Fibroblast of lung (primary cell): ENCODE measurements around the gene MBTD1. TPM values are rescaled to one million over a fixed set of nuclear protein-coding genes. Genes with fewer than 3 reads are reported as not detected.

Experiments used
- DNase-seq, 2 donors: peaks; one replicate each; pipeline versions ENCODE4 v3.0.0 to v3.0.0-alpha.2; 2010; ENCODE audit warnings: low read depth in 2 of 2
- H2AFZ ChIP-seq: 2 replicates; pipeline ENCODE4 v1.5.1; 2012; ENCODE audit warnings: low read length, control low read depth, inconsistent platforms
- H3K27ac ChIP-seq: 2 replicates; pipeline ENCODE4 v1.5.1; 2011; ENCODE audit warnings: low read length, control low read depth; ENCODE audit not compliant: insufficient read depth
- H3K27me3 ChIP-seq: 2 replicates; pipeline ENCODE4 v1.5.1; 2011; ENCODE audit warnings: mild to moderate bottlenecking, low read length; ENCODE audit not compliant: control insufficient read depth, insufficient read depth
- H3K36me3 ChIP-seq: 2 replicates; pipeline ENCODE4 v1.5.1; 2011; ENCODE audit warnings: low read length; ENCODE audit not compliant: control insufficient read depth, insufficient read depth
- H3K4me1 ChIP-seq: 2 replicates; pipeline ENCODE4 v1.5.1; 2011; ENCODE audit warnings: low read length; ENCODE audit not compliant: control insufficient read depth, insufficient read depth; ENCODE audit errors: extremely low read depth
- H3K4me2 ChIP-seq: 2 replicates; pipeline ENCODE4 v1.5.1; 2011; ENCODE audit warnings: low read length, control low read depth; ENCODE audit not compliant: insufficient read depth; ENCODE audit errors: extremely low read depth
- H3K4me3 ChIP-seq, 4 experiments: fragments of 200-600 bp in 1 of 4; sonication (generic) in 1 of 4; replicated peaks in 1 of 4; 2 replicates each; pipeline ENCODE4 v1.5.1; 2011 to 2016; ENCODE audit warnings: low read length in 4 of 4, low read depth in 3 of 4, mild to moderate bottlenecking in 3 of 4, control low read depth in 2 of 4, inconsistent platforms in 1 of 4, mixed read lengths in 1 of 4; ENCODE audit not compliant: insufficient read depth in 1 of 4; ENCODE audit errors: control extremely low read depth in 1 of 4
- H3K79me2 ChIP-seq: 2 replicates; pipeline ENCODE4 v1.5.1; 2012; ENCODE audit warnings: mild to moderate bottlenecking, low read length, inconsistent platforms; ENCODE audit not compliant: control insufficient read depth, insufficient read depth
- H3K9ac ChIP-seq: 2 replicates; pipeline ENCODE4 v1.5.1; 2011; ENCODE audit warnings: mild to moderate bottlenecking, low read length, control low read depth; ENCODE audit not compliant: insufficient read depth
- H3K9me3 ChIP-seq: 2 replicates; pipeline ENCODE4 v1.5.1; 2012; ENCODE audit warnings: low read depth, low read length; ENCODE audit not compliant: control insufficient read depth, insufficient read depth
- H4K20me1 ChIP-seq: 2 replicates; pipeline ENCODE4 v1.5.1; 2011; ENCODE audit warnings: low read length; ENCODE audit not compliant: control insufficient read depth, insufficient read depth; ENCODE audit errors: extremely low read depth
- EZH2 ChIP-seq: IDR thresholded peaks from 2 replicates; pipeline ENCODE4 v1.5.1; 2012; ENCODE audit warnings: low read length, control low read depth, mild to moderate bottlenecking; ENCODE audit errors: missing control alignments
- polyA plus RNA-seq, 2 donors: library from polyadenylated mRNA; depleted of rRNA in 1 of 2; stranded (reverse) in 1 of 2; unstranded in 1 of 2; fragments of >200 nt; gene quantifications; 2 replicates each; pipeline ENCODE4 v1.2.1, GENCODE V29; 2011 to 2012; ENCODE audit warnings: missing spikeins in 1 of 2
- total RNA-seq: library from RNA; depleted of rRNA; stranded (reverse); fragments of >200 nt; gene quantifications from 2 replicates; pipeline ENCODE4 v1.2.1, GENCODE V29; 2014
- TF ChIP-seq, protein P1 (sequence below), 2 donors: IDR thresholded peaks in 1 of 2; conservative IDR thresholded peaks in 1 of 2; 1 replicate in 1 of 2; 2 replicates in 1 of 2; pipeline ENCODE4 v1.5.1; 2011 to 2012; ENCODE audit warnings: low read length in 2 of 2, control low read depth in 1 of 2, inconsistent platforms in 1 of 2, low read depth in 1 of 2, mild to moderate bottlenecking in 1 of 2

The MBTD1 gene
- total and polyA plus RNA-seq, 2 donors (not counting 1 experiment from before 2014, with no cell fraction given) = 4.4 to 13.7 TPM

DNA sequence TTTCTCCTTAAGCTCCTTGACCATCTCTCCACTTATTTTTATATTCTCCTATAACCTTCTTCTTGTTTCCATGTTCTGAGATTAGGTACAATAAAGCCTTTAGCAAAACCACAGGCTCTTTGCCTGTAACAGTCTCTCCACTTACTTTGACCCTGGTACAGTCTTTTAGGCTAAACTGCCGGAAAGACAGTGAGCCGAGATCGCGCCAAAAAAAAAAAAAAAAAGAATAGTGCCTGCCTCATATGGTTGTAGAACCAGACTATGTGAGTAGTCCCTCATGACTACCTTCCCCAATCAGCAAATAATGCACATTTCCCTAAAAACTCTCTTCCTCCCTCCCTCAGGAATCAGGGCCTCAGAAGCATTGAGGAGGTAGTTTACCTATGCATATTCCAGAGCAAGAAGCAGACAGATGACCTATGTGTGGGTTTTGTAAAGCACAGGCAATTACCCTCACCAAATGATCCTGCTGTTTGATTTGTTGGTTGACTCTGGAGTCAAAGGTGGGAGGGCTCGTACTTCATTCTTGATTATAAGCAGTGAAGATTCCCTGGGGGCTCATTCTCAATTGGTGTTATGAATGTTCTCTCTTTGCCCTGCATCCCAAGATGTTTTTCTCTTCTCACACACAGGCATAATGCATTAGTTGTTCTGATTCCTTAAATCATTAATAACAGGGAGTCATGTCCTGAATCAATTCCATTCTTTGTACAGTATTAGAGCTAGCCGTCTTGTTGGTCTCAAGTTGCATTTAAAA is 115.4 kb downstream of the MBTD1 start:
- Histone ChIP-seq H4K20me1 (no peaks in the 10 kb centered on the region), H3K4me1 (no peaks in the 10 kb centered on the region), H3K27ac (no peak overlapping the region), H3K79me2 (no peaks in the 10 kb centered on the region), H3K27me3 (no peaks in the 10 kb centered on the region), H3K4me2 (no peak overlapping the region), H3K9ac (no peak overlapping the region), H3K36me3 (no peaks in the 10 kb centered on the region), H3K9me3 (no peaks in the 10 kb centered on the region), H2AFZ (no peak overlapping the region), H3K4me3 (no peak overlapping the region)
- no peak for DNase-seq
- no peak for TF ChIP-seq EZH2
- TF ChIP-seq, protein P1, sequence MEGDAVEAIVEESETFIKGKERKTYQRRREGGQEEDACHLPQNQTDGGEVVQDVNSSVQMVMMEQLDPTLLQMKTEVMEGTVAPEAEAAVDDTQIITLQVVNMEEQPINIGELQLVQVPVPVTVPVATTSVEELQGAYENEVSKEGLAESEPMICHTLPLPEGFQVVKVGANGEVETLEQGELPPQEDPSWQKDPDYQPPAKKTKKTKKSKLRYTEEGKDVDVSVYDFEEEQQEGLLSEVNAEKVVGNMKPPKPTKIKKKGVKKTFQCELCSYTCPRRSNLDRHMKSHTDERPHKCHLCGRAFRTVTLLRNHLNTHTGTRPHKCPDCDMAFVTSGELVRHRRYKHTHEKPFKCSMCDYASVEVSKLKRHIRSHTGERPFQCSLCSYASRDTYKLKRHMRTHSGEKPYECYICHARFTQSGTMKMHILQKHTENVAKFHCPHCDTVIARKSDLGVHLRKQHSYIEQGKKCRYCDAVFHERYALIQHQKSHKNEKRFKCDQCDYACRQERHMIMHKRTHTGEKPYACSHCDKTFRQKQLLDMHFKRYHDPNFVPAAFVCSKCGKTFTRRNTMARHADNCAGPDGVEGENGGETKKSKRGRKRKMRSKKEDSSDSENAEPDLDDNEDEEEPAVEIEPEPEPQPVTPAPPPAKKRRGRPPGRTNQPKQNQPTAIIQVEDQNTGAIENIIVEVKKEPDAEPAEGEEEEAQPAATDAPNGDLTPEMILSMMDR (conservative IDR thresholded peaks at IDR 0.05 in 1 of 2, IDR thresholded peaks at IDR 0.05 in 1 of 2; ENCODE audit: low read depth in 1 of 2, low read length in 2 of 2) = no peak

DNA sequence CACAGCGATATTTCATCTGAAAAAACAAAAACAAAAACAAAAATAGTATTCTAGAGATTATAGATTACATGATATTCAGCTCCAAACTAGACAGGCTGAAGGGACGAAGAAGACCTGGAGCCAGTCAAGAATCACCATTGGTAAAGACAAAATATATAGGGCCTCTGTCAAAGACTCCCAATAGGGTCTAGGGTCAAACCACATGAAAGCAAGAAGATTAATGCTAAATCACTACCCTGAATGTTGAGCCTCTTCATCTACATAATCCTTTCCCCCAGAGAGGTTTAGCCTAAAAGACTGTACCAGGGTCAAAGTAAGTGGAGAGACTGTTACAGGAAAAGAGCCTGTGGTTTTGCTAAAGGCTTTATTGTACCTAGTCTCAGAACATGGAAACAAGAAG is 117.3 kb downstream of the MBTD1 start:
- Histone ChIP-seq H3K27me3 (no peaks in the 10 kb centered on the region), H3K4me2 (no peak overlapping the region), H2AFZ (no peak overlapping the region), H3K9me3 (no peaks in the 10 kb centered on the region), H3K4me3 (no peak overlapping the region), H3K27ac (no peak overlapping the region), H3K36me3 (no peaks in the 10 kb centered on the region), H4K20me1 (no peaks in the 10 kb centered on the region), H3K4me1 (no peaks in the 10 kb centered on the region), H3K79me2 (no peaks in the 10 kb centered on the region), H3K9ac (no peak overlapping the region)
- no peak for DNase-seq
- TF ChIP-seq, protein P1 (conservative IDR thresholded peaks at IDR 0.05 in 1 of 2, IDR thresholded peaks at IDR 0.05 in 1 of 2; ENCODE audit: low read depth in 1 of 2, low read length in 2 of 2) = no peak
- TF ChIP-seq EZH2 = no peak

DNA sequence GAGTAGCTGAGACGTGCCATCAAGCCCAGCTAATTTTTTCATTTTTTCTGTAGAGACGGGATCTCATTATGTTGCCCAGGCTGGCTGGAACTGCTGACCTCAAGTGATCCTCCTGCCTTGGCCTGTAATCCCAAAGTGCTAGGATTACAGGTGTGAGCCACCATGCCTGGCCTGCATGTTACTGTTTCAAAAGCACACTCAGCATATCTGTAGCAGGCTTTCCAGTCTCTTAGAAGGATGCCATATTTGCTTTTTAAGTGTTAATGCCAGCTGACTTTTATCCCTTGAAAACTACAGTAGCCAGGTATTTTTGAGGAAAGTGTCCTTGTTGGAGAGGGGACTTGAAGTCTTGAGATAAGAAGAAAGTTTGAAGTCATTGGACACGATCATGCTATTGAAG is 123.9 kb downstream of the MBTD1 start:
- no peaks in the 10 kb centered on the region for H3K79me2 ChIP-seq
- no peak for DNase-seq
- H3K27ac ChIP-seq = no peak overlapping the region
- H3K27me3 ChIP-seq = no peaks in the 10 kb centered on the region
- H3K4me2 ChIP-seq = no peak overlapping the region
- H2AFZ ChIP-seq = no peak overlapping the region
- H3K9ac ChIP-seq = no peak overlapping the region
- H3K9me3 ChIP-seq = no peaks in the 10 kb centered on the region
- TF ChIP-seq, protein P1 (conservative IDR thresholded peaks at IDR 0.05 in 1 of 2, IDR thresholded peaks at IDR 0.05 in 1 of 2; ENCODE audit: low read depth in 1 of 2, low read length in 2 of 2) = no peak
- no peak for TF ChIP-seq EZH2
- no peaks in the 10 kb centered on the region for H3K4me1 ChIP-seq
- H4K20me1 ChIP-seq = no peaks in the 10 kb centered on the region
- no peak overlapping the region for H3K4me3 ChIP-seq
- no peaks in the 10 kb centered on the region for H3K36me3 ChIP-seq
